Muscle of leg (tissue), 11 donors: ENCODE measurements around the gene PLEKHA5. TPM values are rescaled to one million over a fixed set of nuclear protein-coding genes. Genes with fewer than 3 reads are reported as not detected.
"Not testable (repeated sequence)": the region's sequence is repeated elsewhere in the genome, so short reads cannot be mapped to it uniquely, and the experiment has no call there.

Source experiments
- DNase-seq: peaks from one replicate; pipeline ENCODE4 v3.0.0; 2013
- H3K27ac ChIP-seq: one replicate; pipeline ENCODE4 v1.5.1; 2013; ENCODE audit warnings: mild to moderate bottlenecking, low read length, control low read depth
- H3K27me3 ChIP-seq: one replicate; pipeline ENCODE4 v1.6.1; 2013; ENCODE audit warnings: low read length; ENCODE audit not compliant: control insufficient read depth, insufficient read depth
- H3K36me3 ChIP-seq: one replicate; pipeline ENCODE4 v1.6.1; 2013; ENCODE audit warnings: low read length; ENCODE audit not compliant: control insufficient read depth, insufficient read depth
- H3K4me1 ChIP-seq: one replicate; pipeline ENCODE4 v1.6.1; 2013; ENCODE audit warnings: low read length; ENCODE audit not compliant: control insufficient read depth, insufficient read depth
- H3K4me3 ChIP-seq: one replicate; pipeline ENCODE4 v1.5.1; 2013; ENCODE audit warnings: low read length, control low read depth
- H3K9me3 ChIP-seq: replicated peaks from 2 replicates; pipeline ENCODE4 v1.6.1; 2013; ENCODE audit warnings: low read depth, low read length; ENCODE audit not compliant: control insufficient read depth
- WGBS: methylation state at CpG from one replicate; pipeline ENCODE4 v1.1.5; 2013; ENCODE audit warnings: missing lambda C conversion rate; ENCODE audit not compliant: insufficient coverage; 5-methylcytosine and 5-hydroxymethylcytosine counted together
- polyA plus RNA-seq, 8 donors: library from polyadenylated mRNA; unstranded; fragments of 120-200 nt; gene quantifications; one replicate each; pipeline versions ENCODE4 v1.2.1 to v1.2.3, GENCODE V29; 2013; ENCODE audit warnings: inconsistent platforms in 1 of 8, low replicate concordance in 1 of 8; ENCODE audit not compliant: insufficient read length in 8 of 8, insufficient read depth in 1 of 8
- total RNA-seq: library from RNA; stranded (reverse); fragments of 120-200 nt; gene quantifications from one replicate; pipeline ENCODE4 v1.2.4, GENCODE V29; 2013

The PLEKHA5 gene
- total and polyA plus RNA-seq, 9 donors: 13.2 to 24.6 (median 17.1) TPM

GRCh38 chr12:19161216-19161615, 31.7 kb downstream of the PLEKHA5 start:
- Histone ChIP-seq H3K4me3 (no peak overlapping the region), H3K27ac (no peak overlapping the region), H3K9me3 (no peaks in the 10 kb centered on the region), H3K4me1 (no peaks in the 10 kb centered on the region), H3K36me3 (no peaks in the 10 kb centered on the region), H3K27me3 (no peaks in the 10 kb centered on the region)
- DNase-seq: no peak
- 100% methylated on average over 3 of the region's 5 CpGs for WGBS

GRCh38 chr12:19165451-19165850, 35.9 kb downstream of the PLEKHA5 start:
- Histone ChIP-seq H3K4me1 (no peaks in the 10 kb centered on the region), H3K27ac (no peak overlapping the region), H3K27me3 (no peaks in the 10 kb centered on the region), H3K4me3 (no peak overlapping the region), H3K36me3 (no peaks in the 10 kb centered on the region), H3K9me3 (no peaks in the 10 kb centered on the region)
- no CpG with 5 or more reads among the region's 2 CpGs for WGBS
- DNase-seq: no peak

GRCh38 chr12:19166387-19166786, 36.9 kb downstream of the PLEKHA5 start:
- H3K4me3 ChIP-seq: no peak overlapping the region
- WGBS: 89% methylated on average over 4 of the region's 5 CpGs
- no peaks in the 10 kb centered on the region for H3K27me3 ChIP-seq
- DNase-seq: no peak
- no peaks in the 10 kb centered on the region for H3K9me3 ChIP-seq
- H3K4me1 ChIP-seq: no peaks in the 10 kb centered on the region
- H3K36me3 ChIP-seq: no peaks in the 10 kb centered on the region
- H3K27ac ChIP-seq: no peak overlapping the region

GRCh38 chr12:19166956-19167355, 37.4 kb downstream of the PLEKHA5 start:
- H3K9me3 ChIP-seq: no peaks in the 10 kb centered on the region
- no peak overlapping the region for H3K27ac ChIP-seq
- no peak for DNase-seq
- H3K4me1 ChIP-seq: no peaks in the 10 kb centered on the region
- no peaks in the 10 kb centered on the region for H3K27me3 ChIP-seq
- H3K36me3 ChIP-seq: no peaks in the 10 kb centered on the region
- WGBS: no CpG with 5 or more reads among the region's 2 CpGs
- no peak overlapping the region for H3K4me3 ChIP-seq

GRCh38 chr12:19167708-19168107, 38.2 kb downstream of the PLEKHA5 start:
- WGBS: no CpG with 5 or more reads among the region's 1 CpG
- H3K27me3 ChIP-seq: no peaks in the 10 kb centered on the region
- H3K4me1 ChIP-seq: no peaks in the 10 kb centered on the region

GRCh38 chr12:19168644-19169043, 39.1 kb downstream of the PLEKHA5 start:
- H3K4me1 ChIP-seq: no peaks in the 10 kb centered on the region
- no peak overlapping the region for H3K4me3 ChIP-seq
- DNase-seq: no peak
- H3K27ac ChIP-seq: no peak overlapping the region
- no peaks in the 10 kb centered on the region for H3K36me3 ChIP-seq
- no peaks in the 10 kb centered on the region for H3K27me3 ChIP-seq
- no peaks in the 10 kb centered on the region for H3K9me3 ChIP-seq

More at GRCh38 chr12:19167708-19168107, 38.2 kb downstream of the PLEKHA5 start:
- no peak overlapping the region for H3K27ac ChIP-seq
- H3K9me3 ChIP-seq: no peaks in the 10 kb centered on the region
- no peak for DNase-seq
- H3K4me3 ChIP-seq: no peak overlapping the region
- H3K36me3 ChIP-seq: no peaks in the 10 kb centered on the region

GRCh38 chr12:19169222-19169621, 39.7 kb downstream of the PLEKHA5 start:
- no peaks in the 10 kb centered on the region for H3K9me3 ChIP-seq
- no peaks in the 10 kb centered on the region for H3K36me3 ChIP-seq
- no CpG with 5 or more reads among the region's 1 CpG for WGBS
- H3K4me3 ChIP-seq: no peak overlapping the region
- no peaks in the 10 kb centered on the region for H3K27me3 ChIP-seq
- no peaks in the 10 kb centered on the region for H3K4me1 ChIP-seq
- DNase-seq: no peak
- H3K27ac ChIP-seq: no peak overlapping the region

- H3K4me3 ChIP-seq, H3K36me3 ChIP-seq, H3K9me3 ChIP-seq, H3K27me3 ChIP-seq, DNase-seq, H3K4me1 ChIP-seq, H3K27ac ChIP-seq: not testable (repeated sequence)
- WGBS: 100% methylated on average over 1 of the region's 9 CpGs
Observed at GRCh38 chr12:19170286-19170685, 40.8 kb downstream of the PLEKHA5 start.

- DNase-seq: no peak
- Histone ChIP-seq H3K27me3 (no peaks in the 10 kb centered on the region), H3K4me1 (no peaks in the 10 kb centered on the region), H3K9me3 (no peaks in the 10 kb centered on the region), H3K4me3 (no peak overlapping the region), H3K27ac (no peak overlapping the region), H3K36me3 (no peaks in the 10 kb centered on the region)
- WGBS: no CpG with 5 or more reads among the region's 2 CpGs
Observed at GRCh38 chr12:19171731-19172130, 42.2 kb downstream of the PLEKHA5 start.

GRCh38 chr12:19177754-19178153, 48.2 kb downstream of the PLEKHA5 start:
- no peaks in the 10 kb centered on the region for H3K9me3 ChIP-seq
- no CpG with 5 or more reads among the region's 3 CpGs for WGBS

GRCh38 chr12:19179986-19180385, 50.5 kb downstream of the PLEKHA5 start:
- H3K9me3 ChIP-seq: no peaks in the 10 kb centered on the region
- H3K36me3 ChIP-seq: no peaks in the 10 kb centered on the region
- whole genome bisulfite sequencing: 83% methylated on average over 1 of the region's 4 CpGs
- H3K4me3 ChIP-seq: no peak overlapping the region
- no peak overlapping the region for H3K27ac ChIP-seq
- no peak for DNase-seq
- no peaks in the 10 kb centered on the region for H3K4me1 ChIP-seq
- H3K27me3 ChIP-seq: no peaks in the 10 kb centered on the region

More at GRCh38 chr12:19177754-19178153, 48.2 kb downstream of the PLEKHA5 start:
- no peaks in the 10 kb centered on the region for H3K4me1 ChIP-seq
- H3K36me3 ChIP-seq: no peaks in the 10 kb centered on the region
- DNase-seq: no peak
- H3K4me3 ChIP-seq: no peak overlapping the region
- H3K27me3 ChIP-seq: no peaks in the 10 kb centered on the region
- no peak overlapping the region for H3K27ac ChIP-seq
